Measurements from ENCODE around the gene ACTL9. TPM values are rescaled to one million over a fixed set of nuclear protein-coding genes. Genes with fewer than 3 reads are reported as not detected.
"Not testable (repeated sequence)": the region's sequence is repeated elsewhere in the genome, so short reads cannot be mapped to it uniquely, and the experiment has no call there.

ACTL9 gene
- polyA plus RNA-seq (ENCODE audit: insufficient read length) = not detected
- long read RNA-seq, donor 1 = 0 reads
- long read RNA-seq, donor 2 = 0 reads
- long read RNA-seq, donor 3 = 0 reads
- long read RNA-seq, donor 4 = 0 reads
- long read RNA-seq, donor 5 = 0 reads
- long read RNA-seq, donor 6 = 0 reads
- long read RNA-seq, donor 7 = 0 reads
- long read RNA-seq, donor 8 = 0 reads

DNA sequence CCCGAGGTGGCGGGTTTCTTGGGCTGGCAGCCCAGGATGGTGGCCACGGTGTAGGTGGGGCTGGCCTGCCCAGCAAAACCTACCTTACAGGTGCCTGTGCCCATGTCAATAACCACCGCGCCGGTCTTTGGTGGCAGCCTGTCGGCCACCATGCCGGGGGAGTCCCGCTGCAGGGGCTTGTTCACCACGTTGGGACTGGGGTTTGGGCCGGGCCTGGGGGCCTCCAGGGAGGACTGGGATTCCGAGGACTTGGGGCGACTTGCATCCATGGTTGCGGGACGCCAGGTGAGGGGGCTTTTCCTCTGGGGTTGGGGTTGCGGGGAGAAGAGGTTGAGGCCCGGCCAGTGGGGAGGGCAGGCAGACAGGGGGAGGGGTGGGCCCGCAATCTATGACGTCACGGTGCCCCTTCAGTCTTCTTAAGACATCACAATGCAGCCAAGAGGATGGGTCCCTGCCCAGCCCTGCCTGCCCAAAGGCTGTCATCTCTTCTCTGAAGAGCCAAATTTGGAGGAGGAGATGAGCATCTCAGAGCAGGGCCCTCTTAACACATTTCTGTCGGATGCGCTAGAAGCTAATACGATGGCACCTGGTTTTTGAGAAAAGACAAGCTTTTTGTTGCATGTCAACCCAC is at the start of gene ACTL9:
ACTL9 (minus strand) TSS at position 363 of the 631 bp plus-strand sequence; CDS start at position 269, 94 bp downstream.
- no peak for DNase-seq

DNA sequence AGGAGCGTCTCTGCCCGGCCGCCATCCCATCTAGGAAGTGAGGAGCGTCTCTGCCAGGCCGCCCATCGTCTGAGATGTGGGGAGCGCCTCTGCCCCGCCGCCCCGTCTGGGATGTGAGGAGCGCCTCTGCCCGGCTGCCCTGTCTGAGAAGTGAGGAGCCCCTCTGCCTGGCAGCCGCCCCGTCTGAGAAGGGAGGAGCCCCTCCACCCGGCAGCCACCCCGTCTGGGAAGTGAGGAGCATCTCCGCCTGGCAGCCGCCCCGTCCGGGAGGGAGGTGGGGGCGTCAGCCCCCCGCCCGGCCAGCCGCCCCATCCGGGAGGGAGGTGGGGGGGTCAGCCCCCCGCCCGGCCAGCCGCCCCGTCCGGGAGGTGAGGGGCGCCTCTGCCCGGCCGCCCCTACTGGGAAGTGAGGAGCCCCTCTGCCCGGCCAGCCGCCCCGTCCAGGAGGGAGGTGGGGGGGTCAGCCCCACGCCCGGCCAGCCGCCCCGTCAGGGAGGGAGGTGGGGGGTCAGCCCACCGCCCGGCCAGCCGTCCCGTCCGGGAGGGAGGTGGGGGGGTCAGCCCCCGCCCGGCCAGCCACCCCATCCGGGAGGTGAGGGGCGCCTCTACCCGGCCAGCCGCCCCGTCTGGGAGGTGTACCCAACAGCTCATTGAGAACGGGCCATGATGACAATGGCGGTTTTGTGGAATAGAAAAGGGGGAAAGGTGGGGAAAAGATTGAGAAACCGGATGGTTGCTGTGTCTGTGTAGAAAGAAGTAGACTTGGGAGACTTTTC is 40.9 kb upstream of the ACTL9 start:
- DNase-seq = not testable (repeated sequence)

DNA sequence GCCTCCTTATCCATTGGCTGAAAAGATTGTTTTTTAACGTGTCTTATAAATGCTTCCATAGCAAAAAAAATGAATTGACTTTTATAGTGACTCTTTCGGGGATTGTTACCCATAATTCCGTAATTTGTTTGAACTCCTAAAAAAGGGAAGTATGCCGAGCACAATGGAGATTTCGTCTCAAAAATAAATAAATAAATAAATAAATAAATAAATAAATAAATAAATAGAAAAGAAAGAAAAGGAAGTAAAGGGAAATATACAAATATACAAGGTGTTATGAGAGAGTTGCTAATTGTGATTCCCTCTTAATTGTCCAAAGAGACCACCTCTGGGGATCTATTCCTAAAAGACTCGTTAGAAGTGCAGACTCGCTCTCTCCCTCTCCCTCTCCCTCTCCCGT is 39.8 kb upstream of the ACTL9 start:
- no peak for DNase-seq

DNA sequence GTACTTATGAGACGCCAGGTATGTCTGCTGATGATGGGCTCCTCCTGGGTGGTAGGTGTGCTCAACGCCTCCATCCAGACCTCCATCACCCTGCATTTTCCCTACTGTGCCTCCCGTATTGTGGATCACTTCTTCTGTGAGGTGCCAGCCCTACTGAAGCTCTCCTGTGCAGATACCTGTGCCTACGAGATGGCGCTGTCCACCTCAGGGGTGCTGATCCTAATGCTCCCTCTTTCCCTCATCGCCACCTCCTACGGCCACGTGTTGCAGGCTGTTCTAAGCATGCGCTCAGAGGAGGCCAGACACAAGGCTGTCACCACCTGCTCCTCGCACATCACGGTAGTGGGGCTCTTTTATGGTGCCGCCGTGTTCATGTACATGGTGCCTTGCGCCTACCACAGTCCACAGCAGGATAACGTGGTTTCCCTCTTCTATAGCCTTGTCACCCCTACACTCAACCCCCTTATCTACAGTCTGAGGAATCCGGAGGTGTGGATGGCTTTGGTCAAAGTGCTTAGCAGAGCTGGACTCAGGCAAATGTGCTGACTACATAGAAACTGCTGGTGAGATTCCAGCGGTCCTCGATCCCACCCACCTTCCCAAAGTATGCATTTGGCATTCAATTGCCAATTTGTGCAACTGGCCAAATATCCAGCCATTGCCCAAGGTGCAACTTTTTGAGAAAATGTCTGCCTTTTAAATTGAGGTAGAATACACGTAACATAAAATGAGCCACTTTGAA is 33.0 kb upstream of the ACTL9 start:
- peak; percentile 27 for DNase-seq

GRCh38 chr19:8724276-8724675 is 25.7 kb upstream of the ACTL9 start:
- no peak for DNase-seq

GRCh38 chr19:8722032-8722431 is 23.4 kb upstream of the ACTL9 start:
- DNase-seq = no peak

DNA sequence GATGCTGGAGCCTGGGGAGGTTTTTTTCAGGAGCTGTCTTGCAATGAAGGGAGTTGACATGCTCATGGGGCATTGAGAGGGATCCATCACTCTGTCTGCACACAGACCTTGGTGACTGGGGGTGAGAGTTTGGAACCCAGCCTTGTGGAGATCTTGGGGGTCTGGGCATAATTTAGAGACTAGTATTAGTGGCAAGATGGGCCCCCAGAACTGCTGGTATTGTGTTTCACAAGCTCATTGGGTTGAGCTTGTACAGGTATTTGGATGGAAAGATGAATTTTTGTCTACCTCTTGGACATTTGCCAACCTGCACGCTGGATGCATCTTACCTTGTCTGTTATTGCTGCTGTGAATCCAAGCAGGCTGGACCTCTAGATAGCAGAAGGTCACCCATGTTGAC is 22.7 kb upstream of the ACTL9 start, which contains the start of gene OR2Z1:
OR2Z1 (plus strand) TSS at position 301 of the 400 bp plus-strand sequence. CDS start 9,395 bp downstream, outside the sequence.
- DNase-seq = no peak

DNA sequence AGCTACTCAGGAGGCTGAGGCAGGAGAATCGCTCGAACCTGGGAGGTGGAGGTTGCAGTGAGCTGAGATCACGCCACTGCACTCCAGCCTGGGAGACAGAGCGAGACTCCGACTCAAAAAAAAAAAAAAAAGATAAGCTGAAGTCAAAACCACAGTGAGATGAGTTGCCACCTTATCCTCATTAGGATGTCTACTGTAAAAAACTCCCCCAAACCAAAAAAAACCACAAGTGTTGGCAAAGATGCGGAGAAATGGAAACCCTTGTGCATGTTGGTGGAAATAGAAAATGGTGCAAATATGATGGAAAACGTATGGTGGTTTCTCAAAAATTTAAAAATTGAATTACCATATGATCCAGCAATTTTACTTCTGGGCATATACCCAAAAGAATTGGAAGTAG is 11.7 kb upstream of the ACTL9 start:
- not testable (repeated sequence) for DNase-seq

- no peak for DNase-seq
Observed at GRCh38 chr19:8705742-8706141, 7.1 kb upstream of the ACTL9 start.

DNA sequence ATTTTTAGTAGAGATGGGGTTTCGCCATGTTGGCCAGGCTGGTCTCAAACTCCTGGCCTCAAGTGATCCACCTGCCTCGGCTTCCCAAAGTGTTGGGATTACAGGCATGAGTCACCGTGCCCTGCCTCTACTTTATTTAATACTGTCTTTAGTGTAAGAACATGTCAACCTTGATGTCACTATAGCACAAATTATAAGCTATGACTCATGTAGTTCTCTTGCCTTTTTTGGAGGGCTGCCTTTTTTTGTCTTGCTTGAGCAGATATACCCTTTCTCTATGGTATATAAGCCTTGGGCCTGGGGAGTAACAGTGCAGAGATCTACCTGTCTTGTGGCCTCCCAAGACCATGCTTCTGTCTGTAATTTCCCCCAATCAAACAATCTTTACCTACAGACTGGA is 6.7 kb upstream of the ACTL9 start:
- DNase-seq = not testable (repeated sequence)

DNA sequence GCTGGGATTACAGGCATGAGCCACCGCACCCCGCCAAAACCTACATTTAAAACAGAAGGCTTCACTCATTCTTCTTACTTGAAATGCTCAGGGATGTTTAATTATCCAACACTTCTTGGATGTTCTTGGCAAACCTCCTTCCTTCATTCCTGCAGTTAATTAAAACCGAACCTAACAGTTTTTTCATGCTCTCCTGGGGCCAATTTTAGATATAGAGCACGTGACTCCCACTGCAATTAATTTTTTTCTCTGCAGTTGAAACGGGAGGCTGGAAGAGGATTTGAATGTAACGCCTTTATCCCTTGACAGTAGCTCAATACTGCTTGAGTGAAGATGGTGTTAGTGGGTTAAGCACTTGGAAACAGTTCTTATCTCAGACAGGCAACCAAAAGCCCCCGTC is 4.6 kb upstream of the ACTL9 start:
- no peak for DNase-seq

DNA sequence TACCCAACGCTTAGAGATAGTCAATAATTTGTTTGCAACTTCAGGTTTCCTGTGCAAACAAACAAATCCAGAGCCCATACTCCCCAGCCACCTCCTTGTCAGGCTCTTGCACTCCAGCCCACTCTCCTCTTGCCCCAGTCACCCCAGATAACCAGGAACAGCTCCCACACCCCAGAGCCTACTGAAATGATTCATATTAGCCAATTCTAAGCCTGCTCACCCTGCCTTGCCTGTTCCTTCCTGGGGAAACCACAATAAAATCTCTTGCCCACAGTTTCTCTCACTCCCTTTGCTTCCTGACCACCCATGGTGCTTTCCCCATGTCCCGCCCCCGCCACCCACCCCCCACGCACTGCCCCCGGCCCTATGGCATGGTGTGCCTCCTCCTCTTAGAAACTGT is 3.8 kb upstream of the ACTL9 start:
- no peak for DNase-seq

DNA sequence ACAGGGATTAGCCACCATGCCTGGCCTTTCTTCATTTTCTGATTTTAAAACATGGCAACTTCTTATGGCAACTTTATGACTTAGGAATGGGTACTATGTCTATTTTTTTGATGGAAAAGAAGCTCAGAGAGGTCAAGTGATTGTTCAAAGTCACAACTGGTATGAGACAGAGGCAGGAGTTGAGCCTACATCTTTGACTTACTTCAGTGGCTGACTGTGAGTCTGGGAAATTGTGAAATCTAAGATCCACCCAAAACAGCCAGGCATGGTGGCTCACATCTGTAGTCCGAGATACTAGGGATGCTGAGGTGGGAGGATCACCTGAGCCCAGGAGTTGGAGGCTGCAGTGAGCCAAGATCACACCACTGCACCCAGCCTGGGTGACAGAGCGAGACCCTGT is 2.4 kb upstream of the ACTL9 start:
- DNase-seq = no peak

GRCh38 chr19:8699908-8700307 is 1.3 kb upstream of the ACTL9 start:
- DNase-seq = no peak

- no peak for DNase-seq
Observed at GRCh38 chr19:8697671-8698432, 743 bp downstream of the ACTL9 start.

- DNase-seq = no peak
Observed at GRCh38 chr19:8696993-8697392, 1.6 kb downstream of the ACTL9 start.

- DNase-seq = no peak
Observed at GRCh38 chr19:8695911-8696310, 2.7 kb downstream of the ACTL9 start.

- DNase-seq = no peak
Observed at GRCh38 chr19:8695501-8695900, 3.1 kb downstream of the ACTL9 start.

DNA sequence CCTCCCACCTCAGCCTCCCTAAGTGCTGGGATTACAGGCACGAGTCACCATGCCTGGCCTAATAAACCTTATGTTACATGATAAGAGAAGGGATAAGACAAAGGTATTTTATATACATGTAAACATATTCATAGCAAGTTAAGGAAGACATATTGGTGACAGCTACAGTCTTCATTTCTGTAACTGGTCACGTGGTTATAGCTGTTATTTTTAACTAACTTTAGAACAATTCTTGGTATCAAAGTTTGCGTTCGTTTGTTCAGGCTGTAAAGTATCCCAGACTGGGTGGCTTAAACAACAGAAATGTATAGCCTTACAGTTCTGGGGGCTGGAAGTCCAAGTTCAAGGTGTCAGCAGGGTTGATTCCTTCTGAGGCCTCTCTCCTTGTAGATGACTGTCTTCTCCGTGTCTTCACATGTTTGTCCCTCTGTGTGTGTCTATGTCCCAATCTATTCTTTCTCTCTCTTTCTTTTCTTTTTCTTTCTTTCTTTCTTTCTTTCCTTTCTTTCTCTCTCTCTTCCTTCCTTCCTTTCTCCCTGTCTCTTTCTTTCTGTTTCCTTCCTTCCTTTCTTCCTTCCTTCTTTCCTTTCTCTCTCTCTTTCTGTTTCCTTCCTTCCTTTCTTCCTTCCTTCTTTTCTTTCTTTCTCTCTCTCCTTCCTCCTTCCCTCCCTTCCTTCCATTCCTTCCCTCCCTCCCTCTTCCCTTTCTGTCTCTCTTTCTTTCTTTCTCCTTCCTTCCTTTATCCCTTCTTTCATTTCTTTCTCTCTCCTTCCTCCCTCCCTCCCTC is 7.6 kb downstream of the ACTL9 start:
- DNase-seq = no peak

GRCh38 chr19:8688930-8689329 is 9.7 kb downstream of the ACTL9 start:
- no peak for DNase-seq

DNA sequence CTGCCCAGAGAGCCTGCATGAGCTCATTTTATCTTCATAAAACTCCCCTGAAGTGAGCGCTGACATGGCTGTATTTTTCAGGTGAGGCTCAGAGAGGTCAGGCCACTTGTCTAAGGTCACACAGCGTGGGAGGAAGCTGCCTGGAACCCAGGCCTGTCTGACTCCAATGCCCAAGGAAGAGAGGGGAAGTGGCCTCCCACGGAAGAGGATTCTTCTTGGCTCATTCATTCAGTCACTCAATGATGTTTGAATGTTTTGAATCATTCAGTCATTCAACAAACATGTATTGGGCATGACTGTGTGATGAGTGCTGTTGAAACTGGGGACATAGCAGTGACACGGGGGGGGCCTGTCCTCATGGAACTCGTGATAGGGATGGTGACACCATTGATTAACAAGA is 12.0 kb downstream of the ACTL9 start:
- no peak for DNase-seq

Measured in left kidney (tissue), 8 donors.